ENCODE measurements around the gene TRIM7.
"Not testable (repeated sequence)": the region's sequence is repeated elsewhere in the genome, so short reads cannot be mapped to it uniquely, and the experiment has no call there.

The TRIM7 gene

DNA sequence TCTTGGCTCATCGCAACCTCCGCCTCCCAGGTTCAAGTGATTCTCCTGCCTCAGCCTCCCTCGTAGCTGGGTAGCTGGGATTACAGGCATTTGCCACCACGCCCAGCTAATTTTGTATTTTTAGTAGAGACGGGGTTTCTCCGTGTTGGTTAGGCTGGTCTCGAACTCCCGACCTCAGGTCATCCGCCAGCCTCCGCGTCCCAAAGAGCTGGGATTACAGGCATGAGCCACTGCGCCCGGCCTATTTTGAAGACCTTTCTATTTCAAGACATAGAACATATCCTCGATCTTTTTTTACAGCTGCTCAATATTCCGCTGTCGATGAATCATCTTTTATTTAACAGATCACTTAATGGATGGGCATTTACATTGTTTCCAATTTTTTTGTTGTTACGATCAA lies 5.7 kb upstream of the TRIM7 start:
- DNase-seq: not testable (repeated sequence)

DNA sequence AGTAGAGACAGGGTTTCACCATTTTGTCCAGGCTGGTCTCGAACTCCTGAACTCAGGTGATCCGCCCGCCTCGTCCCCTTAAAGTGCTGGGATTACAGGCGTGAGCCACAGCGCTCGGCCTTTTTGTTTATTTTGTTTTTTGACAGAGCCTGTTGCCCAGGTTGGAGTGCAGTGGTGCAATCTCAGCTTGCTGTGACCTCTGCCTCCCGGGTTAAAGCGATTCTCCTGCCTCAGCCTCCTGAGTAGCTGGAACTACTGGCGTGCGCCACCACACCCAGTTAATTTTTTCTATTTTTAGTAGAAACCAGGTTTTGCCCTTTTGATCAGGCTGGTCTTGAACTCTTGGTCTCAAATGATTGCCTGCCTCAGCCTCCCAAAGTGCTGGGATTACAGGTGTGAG lies 5.2 kb upstream of the TRIM7 start:
- not testable (repeated sequence) for DNase-seq

DNA sequence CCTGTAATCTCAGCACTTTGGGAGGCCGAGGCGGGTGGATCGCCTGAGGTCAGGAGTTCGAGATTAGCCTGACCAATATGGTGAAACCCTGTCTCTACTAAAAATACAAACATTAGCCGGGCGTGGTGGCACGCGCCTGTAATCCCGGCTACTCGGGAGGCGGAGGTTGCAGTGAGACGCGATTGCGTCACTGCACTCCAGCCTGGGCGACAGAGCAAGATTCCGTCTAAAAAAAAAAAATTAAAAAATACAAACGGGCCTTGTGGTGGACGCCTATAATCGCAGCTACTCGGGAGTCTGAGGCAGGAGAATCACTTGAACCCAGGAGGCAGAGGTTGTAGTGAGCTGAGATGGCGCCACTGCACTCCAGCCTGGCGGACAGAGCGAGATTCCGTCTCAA lies 4.0 kb upstream of the TRIM7 start:
- DNase-seq: not testable (repeated sequence)

DNA sequence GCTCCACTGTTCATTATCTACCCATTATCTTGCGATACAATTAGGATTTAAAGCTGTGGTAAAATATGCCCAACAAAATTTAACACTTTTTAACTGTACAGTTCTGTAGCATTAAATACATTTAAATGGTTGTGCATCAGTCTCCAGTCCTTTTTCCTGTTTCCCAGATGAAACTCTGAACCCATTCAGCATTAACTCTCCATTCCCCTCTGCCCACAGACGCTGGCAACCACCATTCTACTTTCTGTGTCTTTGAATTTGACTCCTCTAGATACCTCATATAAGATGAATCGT lies 2.9 kb upstream of the TRIM7 start:
- no peak for DNase-seq

DNA sequence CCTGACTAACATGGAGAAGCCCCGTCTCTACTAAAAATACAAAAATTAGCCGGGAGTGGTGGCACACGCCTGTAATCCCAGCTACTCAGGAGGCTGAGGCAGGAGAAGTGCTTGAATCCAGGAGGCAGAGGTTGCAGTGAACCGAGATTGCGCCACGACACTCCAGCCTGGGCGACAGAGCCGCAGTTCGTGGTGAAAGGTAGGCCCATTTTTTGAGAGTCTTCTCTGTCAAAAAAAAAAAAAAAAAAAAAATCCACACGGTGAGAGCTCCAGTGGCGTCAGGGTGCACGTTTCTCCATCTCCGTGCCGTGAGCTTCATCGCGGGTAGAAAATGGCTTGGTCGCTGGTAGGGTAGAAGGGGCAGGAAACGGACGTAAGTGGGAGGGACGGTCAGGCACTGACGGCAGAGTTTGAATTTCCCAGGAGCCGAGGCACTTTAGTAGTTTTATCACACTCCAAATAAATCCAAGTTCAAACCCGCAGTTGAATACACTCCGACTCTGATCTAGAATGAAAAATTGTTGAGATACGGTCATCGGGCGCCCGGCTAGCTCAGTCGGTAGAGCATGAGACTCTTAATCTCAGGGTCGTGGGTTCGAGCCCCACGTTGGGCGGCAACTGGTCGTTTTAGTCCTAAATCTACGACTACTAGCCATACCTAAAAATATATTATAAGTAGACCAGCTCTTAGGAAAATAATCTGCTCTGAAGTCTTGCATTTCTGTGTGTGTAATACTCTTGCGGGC lies 2.4 kb upstream of the TRIM7 start:
- DNase-seq: peak; percentile 92

DNA sequence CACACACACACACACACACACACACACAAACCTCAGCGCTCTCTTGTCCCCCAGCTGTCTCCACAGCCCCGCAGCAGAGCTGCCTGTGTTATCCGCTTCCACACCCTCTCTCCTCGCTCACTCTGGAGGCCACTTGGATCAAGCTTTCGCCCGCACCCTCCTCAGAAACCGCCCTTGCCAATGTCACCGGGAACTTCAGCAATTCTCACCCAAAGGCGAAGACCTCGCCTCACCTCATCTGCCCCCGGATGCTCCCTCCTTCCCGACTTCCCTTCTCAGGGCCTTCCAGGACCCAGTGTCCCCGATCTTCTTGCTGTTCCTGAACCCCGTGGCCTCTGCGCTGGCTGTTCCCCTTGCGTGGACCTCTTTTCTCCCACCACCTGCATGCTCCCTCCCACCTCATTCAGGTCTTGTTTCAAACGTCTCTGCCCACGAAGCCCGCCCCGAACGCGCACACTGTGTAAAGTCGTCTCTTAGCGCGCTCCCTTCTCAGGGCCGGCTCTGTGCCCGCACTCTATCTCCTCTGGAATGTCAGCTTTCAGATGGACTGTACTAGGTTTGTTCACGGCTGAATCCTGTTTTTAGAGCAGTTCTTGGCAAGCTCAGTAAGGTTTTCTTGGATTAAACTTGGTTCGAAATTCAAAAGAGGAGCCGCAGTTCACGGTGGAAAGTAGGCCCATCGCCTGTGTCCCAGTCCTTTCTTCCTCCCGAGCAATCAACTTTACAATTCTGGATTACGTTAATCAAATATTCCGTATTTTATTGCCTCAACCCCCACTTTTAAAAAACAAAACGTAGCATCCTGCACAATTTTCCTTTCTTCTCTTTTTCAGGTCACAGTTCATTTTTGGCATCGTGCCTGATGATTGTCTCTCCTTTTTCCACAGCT lies 1.0 kb upstream of the TRIM7 start:
- DNase-seq: no peak

DNA sequence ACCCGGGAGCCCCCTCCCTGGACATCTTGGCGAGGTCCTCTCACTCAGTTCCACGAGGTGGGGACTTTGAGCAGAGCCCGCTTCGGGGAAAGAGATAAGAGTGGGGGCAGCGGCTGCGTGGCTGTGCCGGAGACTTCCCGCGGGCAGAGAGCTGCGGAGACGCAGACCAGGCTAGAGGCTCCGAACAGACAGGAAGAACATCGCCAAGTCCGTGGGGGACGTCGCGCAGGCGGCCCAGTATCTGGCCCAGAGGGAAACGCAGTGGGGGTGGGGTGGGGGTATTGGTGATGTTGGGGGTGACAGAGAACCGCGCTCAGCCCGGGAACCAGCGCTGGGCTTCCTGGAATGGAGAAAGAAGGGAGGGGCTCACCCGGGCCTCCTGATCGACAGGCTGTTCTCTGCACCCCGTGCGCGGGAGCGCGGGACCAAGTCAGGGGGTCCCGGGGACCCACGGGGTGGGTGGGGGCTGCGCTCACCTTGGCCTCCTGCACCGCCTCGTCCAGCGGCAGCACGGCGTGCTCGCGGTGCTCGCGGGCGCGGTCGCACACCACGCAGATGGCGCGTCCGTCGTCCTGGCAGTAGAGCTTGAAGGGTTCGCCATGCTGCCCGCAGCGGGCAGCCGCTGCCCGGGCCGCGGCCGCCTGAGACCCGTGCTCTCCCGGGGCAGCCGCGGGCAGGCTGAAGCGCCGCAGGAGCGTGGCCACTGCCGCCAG lies 727 bp downstream of the TRIM7 start:
- peak; percentile 10 for DNase-seq

DNA sequence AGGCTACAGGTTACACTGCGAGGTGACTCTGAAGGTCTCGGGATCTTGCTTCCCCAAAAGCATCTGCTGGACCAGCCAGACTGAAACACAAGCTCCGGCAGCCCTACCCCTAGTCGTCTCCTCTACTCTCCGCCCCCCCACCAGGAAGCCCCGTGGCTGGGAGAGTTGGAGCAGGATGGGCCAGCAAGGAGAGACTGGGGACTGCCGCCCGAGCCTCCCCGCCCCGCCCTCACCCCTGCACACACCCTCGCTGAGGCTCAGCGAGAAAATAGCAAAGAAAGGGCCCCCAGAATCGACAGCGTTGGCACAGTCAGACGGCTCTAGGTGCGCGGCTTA lies 1.3 kb downstream of the TRIM7 start:
- no peak for DNase-seq

DNA sequence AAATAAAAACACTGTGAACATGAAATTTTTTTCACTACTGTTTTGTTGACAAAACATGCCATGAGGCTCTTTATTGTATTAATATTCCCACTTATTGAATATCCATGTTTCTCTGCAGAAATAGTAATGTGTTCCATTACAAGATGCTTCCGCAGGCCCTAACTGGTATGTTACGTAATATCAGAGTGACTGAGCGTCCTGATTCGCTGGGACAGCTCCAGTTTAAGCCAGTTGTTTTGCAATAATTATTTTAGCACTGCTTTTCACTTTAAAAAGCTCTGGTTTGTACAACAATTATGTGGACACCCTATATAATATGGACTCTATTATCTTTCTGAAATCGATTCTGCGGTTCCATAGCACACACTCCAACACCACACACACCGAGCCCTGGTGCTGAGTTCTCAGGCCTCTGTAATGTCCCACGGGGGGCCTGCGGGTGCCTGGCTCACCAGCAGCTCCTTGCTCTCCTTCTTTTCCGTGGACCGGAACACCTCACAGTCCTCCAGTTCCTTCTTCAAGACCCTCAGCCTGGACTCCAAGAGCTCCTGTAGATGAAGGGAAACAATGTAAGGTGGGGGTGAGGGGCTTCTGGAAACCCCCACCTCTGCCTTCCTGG lies 1.8 kb downstream of the TRIM7 start:
- DNase-seq: no peak

DNA sequence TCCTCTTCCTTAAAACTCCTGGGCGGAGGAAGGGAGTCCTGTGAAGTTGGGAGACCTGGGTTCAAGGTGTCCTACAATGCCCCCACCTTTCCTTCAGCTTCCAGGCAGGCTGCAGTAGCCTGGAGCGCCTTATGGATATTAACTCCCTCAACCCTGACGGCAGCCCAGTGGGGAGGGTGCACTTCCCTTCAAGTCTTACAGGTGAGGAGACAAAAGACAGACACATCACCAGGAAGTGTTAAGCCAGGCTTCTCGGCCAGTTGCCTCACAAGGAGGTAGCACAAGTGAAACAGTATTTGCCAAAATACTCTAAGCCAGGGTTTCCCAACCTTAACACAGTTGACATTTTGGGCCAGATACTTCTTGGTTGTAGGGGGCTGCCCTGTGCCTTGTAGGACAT lies 4.2 kb downstream of the TRIM7 start:
- no peak for DNase-seq

DNA sequence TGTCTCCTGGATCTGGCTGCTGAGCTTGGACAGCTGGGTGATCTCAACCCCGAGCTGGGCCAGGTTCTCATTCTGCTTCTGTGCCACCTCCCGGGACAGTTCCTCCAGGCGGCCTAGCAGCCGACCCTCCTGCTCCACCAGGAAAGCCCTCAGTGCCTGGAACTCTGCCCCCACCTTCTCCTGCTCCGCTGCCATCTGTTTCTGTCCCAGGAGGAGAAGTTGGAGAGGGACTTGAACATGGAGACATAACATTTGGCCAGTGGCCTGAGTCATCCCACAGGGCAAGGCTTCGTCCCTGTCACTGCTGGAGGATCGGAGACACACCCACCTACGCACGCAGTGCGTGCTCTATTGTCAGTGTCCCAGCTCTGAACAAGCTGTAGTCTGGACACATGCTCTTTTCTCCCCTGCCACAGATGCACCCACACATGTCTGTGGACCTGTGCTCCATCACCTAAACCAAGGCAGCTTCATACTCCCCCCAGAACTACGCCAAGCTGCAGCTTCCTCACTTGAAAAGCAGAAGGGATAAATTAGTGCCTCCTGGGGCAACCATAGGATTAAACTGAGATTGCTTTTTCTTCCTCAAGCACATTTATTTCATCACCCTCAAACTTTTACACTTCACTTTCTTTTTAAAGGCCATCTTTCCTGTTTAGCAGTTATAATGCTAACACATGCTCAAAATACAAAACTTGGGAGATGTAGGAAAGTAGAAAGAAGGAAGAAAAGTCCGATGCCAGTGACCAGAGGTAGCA lies 4.9 kb downstream of the TRIM7 start:
- no peak for DNase-seq

DNA sequence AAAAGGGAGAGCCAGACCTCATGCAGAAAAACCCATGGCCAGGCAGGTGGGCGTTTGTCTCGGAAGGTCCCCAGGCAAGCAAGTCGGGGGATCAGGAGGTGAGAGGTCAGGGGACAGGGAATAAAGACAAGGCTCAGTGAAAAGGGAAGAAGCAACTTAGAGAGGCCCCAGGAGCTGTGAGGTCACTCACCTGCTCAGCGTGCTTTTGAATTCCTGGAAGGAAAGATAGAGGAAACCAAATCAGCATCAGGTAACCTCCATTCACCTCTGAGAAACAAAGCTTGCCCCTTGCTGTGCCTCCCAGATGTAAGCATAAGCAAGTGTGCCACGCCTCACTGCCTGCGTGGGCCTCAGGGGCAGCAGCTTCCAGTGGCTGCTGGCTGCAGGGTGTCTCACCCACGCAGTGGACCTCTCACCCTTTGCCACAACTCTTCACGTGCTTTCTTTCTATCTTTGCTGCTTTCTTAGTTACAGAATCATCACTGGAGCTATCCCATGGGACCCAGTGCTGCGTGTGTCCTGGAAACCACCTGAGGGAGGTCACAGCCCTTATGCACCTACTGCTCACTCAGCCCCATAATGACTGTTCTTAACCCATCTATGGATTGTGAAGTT lies 6.0 kb downstream of the TRIM7 start:
- DNase-seq: no peak

DNA sequence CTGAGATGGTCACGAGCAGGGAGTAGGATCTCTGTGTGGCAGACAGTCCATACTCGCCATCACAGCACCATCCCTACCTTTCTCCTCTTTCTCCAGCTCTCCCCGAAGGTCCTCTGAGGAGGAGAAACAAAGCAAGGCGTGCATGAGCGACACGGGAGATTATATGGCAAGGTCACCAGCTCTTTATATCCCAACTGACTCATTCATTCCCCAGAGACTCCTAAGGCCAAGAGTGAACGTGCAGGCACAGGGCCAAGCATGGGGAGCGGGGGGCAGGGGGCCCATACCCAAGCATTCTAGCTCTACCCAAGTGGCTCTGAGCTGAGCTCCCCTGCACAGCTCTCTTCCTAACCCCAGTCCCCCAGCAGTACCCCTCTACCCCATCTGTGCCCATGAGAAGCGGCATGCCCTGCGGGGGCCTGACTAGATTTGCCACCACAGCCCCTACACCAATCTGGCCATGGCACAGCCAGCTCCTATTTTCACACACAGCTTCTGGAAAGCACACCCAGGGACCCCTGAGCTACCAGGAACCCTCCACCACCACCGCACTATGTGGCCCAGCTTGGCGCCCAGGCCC lies 6.8 kb downstream of the TRIM7 start:
- DNase-seq: no peak

DNA sequence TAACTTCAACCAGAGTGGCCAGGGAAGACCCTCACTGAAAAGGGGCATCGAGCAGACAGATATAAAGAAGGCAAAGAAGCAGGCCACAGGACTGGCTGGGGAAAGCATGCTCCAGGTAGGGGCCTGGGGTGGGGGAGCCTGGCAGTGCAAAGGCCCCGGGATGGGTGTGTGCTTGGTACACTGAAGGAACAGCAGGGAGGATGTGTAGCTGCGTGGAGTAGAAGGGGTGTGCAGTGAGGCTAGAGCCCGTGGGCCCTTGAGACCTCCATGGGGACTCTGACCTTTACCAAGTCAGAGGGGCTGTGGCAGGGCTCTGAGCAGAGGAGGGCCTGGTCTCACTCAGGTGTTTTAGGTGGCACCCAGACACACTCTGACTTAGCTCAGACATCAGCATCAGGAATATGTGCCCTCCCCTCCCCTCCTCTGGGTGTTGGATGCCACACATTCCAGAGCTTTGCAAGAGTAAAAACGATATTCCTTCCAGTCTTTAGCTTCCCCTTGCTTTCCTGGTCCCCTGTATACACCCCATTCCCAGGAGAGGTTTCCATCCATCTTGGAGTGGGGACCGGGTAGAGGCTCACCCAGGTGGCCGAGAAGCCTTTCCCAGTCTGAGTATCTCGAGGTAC lies 7.6 kb downstream of the TRIM7 start:
- no peak for DNase-seq

DNA sequence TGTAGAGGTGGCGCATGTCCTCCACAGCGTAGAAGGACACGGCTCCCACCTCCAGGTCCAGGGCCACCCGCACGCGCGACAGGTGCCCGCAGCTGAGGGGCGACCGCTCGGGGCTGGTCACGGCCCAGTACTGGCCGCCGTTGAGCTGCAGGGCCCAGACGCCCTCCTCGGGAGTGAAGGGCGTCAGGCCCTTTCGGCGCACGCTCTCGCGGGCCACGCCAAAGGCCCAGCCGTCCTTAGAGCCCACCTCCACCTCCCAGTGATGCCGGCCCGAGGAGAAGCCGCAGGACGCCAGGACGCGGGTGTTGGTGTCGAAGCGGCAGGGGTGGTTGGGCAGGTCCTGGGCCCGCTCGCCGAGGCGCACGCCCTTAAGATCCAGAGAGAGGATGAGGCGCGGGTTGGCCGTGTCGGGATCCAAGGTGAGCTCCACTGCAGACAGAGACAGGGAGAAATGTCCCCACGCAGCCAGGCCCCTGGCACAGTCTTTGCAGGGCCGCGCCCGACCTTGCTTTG lies 9.7 kb downstream of the TRIM7 start:
- no peak for DNase-seq

DNA sequence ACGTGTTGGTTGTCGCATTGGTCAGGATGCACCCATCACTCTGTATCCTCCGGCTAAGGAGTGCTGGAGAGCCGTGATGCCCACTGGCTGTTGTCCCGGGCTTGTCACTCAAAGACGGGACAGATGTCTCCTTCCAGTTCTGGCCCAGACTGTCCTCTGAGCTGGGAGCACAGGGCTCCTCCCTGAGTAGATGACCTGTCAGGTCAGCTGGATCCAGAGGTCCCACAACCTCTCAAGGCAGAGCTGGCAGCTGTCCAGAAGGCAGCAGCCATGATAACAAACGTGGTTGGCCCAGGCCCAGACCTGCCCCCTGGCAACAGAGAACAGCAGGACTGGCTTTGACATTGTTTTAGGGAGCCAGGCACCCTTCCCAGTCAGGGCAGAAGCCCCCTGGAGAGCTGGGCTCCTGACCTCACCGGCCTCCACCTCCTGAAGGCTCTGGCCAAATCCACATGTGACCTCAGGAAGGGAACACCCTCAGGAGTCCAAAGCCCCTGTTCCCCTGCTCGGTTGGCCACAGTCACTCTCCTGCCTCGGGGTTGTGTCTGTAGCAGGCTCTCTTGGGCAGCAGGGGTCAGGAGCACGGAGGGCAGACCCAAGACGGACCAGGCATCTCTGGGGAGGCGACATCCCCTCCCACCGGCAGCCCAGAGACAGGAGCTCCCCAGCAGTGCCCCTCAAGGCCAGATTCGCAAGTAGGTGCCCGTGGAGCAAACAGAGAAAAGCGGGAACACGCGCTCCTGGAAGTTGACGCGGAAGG lies 10.3 kb downstream of the TRIM7 start:
- DNase-seq: no peak

DNA sequence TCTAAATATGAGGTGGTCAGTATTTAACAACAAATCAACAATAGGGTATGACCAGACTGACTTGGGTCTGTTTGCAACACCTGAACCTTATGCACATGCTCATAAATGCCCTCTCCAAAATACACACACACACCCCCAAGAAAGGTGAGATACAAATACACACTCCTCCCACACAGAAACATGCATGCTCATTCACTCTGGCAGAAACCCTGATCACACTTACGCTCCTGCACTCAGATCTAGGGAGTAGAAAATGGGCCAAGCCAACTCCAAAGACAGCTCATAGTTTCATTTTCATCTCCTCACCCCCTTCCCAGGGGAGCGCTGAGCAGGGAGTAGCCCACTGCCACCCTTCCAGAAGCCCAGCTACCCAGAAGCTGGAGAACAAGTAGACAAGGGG lies 11.3 kb downstream of the TRIM7 start:
- no peak for DNase-seq

DNA sequence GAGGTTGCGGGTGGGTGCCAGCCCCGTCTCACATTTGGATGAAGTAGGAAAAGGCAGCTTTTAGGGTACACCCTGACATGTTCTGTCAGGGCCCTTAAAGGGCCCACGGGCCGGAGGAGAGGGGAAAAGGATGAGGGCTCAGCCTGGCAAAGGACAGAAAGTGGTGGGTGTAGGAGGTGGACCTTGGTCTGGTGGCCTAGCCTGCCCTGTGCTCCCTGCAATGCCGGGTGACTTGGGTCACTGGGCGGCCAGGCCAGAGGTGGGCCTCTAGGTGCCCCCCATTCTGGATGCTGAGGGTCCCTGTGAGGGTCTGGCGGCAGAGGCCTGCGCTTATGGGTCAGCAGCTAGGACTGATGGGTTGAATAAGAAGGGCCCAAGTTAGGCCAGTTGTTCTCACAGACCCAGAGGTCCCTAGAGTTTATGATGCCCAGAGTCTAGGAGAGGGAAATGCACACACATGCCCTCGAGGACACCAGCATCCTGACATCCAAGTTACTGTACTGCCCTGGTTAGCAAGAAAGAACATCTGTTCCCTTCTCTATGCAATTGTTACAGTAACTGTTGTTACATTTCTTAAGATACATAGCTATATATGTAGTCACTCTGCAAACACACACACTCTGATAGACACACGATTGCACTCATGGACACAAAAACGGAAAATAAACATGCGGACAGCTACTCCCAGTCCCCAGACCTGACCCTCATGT lies 12.5 kb downstream of the TRIM7 start:
- DNase-seq: no peak

DNA sequence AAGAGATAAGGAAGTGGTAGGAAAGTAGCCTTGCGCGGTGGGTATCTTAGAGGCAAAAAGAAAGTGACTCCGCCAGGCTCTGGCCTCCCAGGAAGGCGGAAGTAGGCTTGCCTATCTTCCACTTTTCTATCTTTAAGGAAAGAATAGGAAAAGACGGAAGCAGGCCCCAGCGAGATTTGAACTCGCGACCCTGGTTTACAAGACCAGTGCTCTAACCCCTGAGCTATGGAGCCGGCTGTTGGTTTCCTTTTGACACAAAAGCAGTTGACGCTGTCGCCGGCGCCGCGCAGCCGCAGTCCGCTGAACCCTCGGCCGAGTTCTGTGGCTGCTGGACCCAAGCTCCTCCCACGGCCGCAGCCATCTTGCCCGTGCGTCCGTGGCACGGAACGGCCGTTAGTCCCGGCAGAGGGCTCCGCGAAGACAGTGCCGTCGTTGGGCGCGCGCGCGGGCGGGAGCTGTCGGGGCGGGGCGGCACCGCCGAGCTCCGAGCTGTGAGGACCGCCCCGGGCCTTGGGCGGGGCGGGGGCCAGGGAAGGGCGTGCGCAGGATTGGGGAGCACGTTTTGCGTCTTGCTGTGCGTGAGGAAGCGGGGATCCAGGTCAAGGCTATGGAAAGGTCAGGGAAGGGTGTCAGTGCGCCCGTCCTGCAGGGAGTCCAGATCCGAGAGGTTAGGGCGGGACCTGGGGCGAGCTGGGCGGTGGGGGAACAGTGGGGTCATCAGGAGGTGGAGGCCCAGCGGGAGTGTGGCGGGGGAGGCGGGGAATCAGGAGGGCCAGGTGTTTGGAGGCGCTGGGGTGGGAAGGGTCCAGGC lies 13.3 kb downstream of the TRIM7 start:
- peak; percentile 95 for DNase-seq

Measured in stimulated activated CD4-positive, alpha-beta T cell treated with anti-CD3 and anti-CD28 coated beads, Interleukin-1b, Interleukin-23, amount 100 ng/mL, for 48 hours (primary cell).